ENCODE measurements around the gene TOP3B.

DNA sequence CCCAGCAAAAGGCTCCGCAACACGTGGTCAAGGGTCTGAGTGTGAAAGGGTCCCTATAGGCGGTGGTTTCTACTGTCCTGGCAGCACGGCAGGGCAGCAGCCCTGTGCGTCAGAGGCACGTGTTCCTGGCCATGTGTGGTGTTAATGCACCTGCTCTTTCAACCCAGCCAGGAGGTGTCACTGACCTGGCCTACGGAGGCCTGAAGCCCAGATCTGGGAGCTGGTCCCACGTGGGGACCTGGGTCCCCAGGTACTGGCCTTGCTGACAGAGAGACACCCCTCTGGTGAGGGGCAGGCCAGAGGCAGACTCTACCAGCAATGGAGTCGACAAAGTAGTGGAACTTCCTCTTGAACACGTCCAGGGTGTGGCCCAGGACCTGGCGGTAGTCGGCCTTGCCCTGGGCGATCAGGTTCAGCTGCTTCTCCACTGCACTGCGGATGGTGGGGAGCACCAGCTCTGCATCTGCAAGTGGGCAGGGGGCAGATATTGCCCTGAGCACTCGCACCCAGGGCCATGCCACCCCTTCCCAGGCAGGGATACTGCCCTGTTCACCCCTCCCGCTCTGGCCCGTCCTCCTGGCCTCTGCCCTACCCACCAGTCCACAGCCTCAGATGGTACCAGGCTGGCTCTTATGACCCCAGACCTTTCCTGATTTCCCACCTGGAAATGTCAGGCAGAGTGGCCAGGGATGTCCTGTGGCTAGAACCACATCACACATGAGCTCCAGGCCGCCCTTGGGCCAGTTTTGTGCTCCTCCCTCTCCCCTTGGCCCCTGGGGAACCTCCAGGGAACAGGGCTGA, 23.1 kb downstream of the TOP3B start:
- TF ChIP-seq POLR2AphosphoS5 (IDR thresholded peaks at IDR 0.05) (no peak), EZH2 (IDR thresholded peaks at IDR 0.05; ENCODE audit: borderline replicate concordance, insufficient read depth, low read length, poor library complexity, severe bottlenecking) (no peak), RAD21 (conservative IDR thresholded peaks at IDR 0.05) (no peak), SMC3 (conservative IDR thresholded peaks at IDR 0.05; ENCODE audit: poor library complexity) (no peak), EP300 (conservative IDR thresholded peaks at IDR 0.05; ENCODE audit: poor library complexity, severe bottlenecking) (no peak)
- TF ChIP-seq, protein P1, sequence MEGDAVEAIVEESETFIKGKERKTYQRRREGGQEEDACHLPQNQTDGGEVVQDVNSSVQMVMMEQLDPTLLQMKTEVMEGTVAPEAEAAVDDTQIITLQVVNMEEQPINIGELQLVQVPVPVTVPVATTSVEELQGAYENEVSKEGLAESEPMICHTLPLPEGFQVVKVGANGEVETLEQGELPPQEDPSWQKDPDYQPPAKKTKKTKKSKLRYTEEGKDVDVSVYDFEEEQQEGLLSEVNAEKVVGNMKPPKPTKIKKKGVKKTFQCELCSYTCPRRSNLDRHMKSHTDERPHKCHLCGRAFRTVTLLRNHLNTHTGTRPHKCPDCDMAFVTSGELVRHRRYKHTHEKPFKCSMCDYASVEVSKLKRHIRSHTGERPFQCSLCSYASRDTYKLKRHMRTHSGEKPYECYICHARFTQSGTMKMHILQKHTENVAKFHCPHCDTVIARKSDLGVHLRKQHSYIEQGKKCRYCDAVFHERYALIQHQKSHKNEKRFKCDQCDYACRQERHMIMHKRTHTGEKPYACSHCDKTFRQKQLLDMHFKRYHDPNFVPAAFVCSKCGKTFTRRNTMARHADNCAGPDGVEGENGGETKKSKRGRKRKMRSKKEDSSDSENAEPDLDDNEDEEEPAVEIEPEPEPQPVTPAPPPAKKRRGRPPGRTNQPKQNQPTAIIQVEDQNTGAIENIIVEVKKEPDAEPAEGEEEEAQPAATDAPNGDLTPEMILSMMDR (IDR thresholded peaks at IDR 0.05; ENCODE audit: poor library complexity, severe bottlenecking): no peak
- TF ChIP-seq, protein P2, sequence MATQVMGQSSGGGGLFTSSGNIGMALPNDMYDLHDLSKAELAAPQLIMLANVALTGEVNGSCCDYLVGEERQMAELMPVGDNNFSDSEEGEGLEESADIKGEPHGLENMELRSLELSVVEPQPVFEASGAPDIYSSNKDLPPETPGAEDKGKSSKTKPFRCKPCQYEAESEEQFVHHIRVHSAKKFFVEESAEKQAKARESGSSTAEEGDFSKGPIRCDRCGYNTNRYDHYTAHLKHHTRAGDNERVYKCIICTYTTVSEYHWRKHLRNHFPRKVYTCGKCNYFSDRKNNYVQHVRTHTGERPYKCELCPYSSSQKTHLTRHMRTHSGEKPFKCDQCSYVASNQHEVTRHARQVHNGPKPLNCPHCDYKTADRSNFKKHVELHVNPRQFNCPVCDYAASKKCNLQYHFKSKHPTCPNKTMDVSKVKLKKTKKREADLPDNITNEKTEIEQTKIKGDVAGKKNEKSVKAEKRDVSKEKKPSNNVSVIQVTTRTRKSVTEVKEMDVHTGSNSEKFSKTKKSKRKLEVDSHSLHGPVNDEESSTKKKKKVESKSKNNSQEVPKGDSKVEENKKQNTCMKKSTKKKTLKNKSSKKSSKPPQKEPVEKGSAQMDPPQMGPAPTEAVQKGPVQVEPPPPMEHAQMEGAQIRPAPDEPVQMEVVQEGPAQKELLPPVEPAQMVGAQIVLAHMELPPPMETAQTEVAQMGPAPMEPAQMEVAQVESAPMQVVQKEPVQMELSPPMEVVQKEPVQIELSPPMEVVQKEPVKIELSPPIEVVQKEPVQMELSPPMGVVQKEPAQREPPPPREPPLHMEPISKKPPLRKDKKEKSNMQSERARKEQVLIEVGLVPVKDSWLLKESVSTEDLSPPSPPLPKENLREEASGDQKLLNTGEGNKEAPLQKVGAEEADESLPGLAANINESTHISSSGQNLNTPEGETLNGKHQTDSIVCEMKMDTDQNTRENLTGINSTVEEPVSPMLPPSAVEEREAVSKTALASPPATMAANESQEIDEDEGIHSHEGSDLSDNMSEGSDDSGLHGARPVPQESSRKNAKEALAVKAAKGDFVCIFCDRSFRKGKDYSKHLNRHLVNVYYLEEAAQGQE (IDR thresholded peaks at IDR 0.05; ENCODE audit: borderline replicate concordance): no peak

Measured in neural cell (in vitro differentiated cells).